Activated CD4-positive, alpha-beta T cell treated with anti-CD3 and anti-CD28 coated beads, Interleukin-2, amount 50 U/mL, for 1 hour (primary cell): Measurements from ENCODE around the gene KIF12.

ENCODE experiments used
- DNase-seq: peaks from one replicate; pipeline ENCODE4 v3.0.0-alpha.2; 2020

The KIF12 gene

GRCh38 chr9:114105236-114105635, 6.1 kb upstream of the KIF12 start:
- DNase-seq: no peak

DNA sequence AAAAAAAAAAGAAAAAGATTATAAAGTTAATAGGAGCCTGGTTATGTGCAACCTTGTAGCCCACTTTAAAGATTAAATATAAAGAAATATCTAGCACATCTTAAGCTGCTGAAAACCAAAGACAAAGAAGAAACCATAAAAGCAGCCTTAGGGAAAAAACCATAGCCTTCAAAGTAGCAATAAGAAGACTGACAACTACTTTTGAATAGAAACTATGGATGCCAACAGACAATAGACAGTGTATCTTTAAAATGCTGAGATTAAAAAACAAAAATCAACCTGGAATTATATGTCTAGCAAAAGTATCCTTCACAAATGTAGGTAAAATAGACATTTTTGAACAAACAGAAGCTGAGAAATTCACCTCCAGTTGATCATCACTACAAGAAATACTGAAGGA, 3.4 kb upstream of the KIF12 start:
- DNase-seq: no peak

- DNase-seq: no peak
These were observed 1.4 kb upstream of the KIF12 start for GRCh38 chr9:114100536-114100935.

DNA sequence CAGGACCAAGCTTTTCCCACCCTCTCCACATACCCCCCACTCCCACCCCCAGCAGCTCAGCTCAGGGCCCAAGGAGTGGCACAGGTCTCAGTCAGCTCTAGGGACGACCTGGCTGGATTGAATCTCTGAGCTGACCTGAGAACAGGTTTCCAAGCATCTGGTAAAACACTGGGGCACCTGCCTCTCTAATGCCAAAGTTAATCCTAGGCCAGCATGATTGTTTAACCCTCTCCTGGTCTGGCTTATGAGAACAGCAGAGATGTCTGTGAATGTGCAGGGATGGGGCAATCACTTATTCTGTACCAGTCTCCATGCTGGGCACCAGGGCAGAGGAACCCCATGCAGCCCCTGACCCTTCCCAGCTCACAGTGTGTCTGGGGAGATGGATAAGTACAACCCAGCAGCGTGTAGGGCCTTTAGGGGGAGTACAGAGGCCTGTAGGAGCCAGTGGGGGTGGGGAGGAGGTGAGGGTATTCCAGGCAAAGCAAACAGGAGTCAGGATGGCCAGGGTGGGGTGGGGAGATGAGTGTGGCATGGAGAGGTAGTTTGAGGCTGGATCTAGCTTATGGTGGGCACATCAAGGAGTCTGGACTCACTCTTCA, 678 bp upstream of the KIF12 start:
- DNase-seq: no peak

DNA sequence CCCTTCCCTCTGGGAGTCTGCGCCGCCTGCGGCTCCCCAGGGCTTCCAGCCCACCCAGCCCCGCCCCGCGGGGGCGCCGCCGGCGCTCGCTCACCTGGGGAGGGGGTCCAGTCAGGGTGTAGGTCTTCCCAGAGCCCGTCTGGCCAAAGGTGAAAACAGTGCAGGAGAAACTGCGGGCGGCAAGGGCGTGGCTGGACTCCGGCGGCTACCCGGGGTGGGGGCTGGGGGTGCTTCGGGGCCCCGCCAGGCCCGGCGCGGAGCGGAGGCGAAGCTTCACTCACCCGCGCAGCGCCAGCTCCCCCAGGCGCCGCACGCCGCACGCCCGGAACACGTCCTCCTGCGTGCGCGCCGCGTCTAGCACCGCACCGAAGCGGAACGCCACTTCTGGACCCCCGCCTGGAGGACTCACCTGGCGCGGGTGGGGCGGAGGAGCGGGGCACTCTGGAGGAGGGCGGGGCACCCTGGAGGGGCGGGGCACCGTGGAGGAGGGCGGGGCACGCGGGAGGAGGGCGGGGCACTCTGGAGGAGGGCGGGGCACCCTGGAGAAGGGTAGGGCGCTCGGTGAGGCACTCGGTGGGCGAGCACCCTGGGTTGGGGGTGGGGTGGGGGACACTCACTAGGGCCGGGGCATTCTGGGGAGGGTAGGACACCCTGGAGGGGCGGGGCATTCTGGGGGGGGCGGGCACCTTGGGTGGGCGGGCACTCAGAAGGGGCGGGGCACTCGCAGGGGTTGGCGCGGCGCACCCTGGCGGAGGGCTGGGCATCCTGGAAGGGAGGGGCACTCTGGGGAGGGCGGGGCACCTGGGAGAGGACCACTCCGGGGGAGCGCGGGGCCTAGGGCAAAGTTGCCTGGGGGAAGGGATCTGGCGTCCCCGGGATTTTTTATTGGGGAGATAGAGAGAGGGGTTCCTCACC, 814 bp downstream of the KIF12 start:
- no peak for DNase-seq

- no peak for DNase-seq
These were observed 1.5 kb downstream of the KIF12 start for GRCh38 chr9:114097613-114098020.

- no peak for DNase-seq
These were observed 2.1 kb downstream of the KIF12 start for GRCh38 chr9:114096866-114097612.

DNA sequence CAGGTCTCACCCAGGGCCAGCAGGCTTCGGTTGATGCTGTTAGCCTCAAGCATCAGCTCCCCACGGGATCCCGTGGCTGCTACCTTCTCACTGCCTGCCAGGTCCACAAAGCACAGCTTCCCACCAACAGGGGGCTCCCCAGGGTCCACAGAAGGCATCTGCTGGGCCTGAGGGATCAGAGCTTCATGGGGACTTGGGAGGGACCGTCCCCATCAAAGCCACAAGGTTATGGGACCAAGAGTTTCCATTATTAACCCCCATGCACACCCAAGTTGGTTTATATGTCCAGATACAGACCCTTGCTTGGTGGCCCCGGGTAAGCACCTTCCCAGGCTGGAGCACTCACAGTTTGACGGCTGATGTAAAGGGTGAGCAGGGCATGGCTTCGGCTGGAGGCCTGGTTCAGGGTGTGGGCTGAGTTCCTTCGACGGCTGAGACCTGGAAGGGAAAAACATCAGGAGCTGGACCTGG, 3.0 kb downstream of the KIF12 start:
- DNase-seq: no peak

DNA sequence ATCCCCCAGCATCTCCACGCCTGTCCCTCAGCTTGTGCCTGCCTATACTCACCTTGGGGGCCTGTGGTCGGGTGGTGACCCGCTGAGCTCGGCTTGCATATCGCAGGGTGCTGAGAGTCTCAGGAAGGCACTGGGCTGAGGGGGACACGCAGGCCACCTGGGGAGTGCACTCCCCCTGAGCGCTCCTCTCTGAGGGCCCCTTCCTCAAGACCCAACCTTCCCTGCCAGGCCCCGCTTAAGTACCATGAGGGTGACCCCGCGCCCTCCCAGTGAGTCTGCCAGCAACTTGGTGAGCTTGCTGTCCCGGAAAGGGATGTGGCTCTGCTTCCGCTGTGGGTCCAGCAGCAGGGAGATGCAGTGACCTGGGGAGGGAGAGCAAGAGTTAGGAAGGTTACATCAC, 4.1 kb downstream of the KIF12 start:
- DNase-seq: no peak

DNA sequence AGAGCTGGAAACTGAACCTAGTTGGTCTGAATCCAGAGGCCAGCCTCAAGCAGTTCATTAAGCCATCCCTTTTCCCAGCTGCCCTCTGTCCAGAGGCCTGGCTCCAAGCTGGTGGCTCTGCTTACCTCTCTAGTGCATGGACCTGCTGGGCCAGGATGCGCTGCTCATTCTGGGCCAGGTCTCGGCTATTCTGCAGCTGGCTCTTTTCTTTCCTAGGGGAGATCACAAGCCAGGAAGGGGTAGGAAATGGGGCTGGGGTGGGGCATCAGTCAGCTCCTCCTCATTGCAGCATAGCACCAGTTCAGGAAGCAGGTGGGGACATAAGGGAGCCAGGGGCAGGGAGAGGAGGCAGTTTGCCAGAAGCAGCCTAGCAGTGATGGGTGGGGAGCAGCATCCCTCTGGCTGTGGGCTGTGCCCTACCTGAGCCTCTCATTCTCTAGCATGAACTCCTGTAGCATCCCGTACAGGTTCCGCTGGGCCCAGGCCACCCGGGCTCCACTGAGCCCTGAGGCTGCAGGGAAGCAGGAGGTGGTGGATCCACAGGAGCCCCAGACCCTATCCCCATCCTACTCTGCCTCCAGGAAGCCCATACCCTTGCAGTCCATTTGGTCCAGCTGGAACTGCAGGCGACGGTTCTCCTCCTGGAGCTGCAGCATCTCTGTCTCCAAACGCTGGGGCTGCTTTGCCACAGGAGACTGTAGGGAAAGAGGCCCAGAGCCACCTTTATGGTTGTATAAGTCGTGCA, 5.2 kb downstream of the KIF12 start:
- DNase-seq: no peak

- no peak for DNase-seq
These were observed 6.0 kb downstream of the KIF12 start for GRCh38 chr9:114093031-114093471.

DNA sequence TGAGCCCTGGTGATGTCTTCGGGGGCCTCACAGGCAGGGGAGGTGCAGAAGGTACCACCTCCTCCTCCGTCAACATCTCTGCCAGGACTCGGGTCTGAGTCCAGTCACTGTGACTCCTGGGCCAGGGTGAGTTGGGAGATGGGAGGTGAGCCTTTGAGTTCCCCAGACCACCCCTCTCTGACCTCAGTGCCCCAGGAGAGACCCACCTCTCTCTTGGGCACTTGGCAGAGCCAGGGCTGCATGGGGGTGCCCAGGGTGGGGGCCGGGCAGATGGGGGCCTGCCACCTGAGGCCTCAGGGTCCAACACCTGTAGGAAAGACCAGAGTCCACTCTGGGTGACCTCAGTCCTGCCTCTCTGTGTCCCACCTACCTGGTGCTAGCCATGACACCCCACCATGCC, 6.8 kb downstream of the KIF12 start:
- no peak for DNase-seq

DNA sequence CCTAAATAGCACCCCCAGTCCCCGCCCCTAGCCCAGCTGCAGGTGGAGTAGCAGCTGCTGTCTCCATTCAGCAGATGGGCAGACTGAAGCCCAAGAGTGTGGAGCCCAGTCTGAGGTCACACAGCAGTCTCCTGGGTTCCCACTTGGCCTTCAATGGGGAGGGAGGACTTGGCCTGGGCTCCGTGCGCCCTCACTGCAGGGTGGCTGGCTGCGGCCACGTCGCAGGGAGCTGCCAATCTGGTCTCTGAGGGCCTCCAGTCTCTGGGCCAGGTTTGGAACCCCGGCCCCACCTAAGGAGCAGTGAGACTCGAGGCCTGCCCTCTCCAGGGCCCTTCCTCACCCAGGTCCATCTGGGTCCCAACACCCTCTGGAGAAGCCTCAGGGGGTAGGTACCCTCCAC, 7.4 kb downstream of the KIF12 start:
- DNase-seq: no peak

GRCh38 chr9:114090798-114091197, 8.3 kb downstream of the KIF12 start:
- DNase-seq: no peak

GRCh38 chr9:114089206-114089840, 9.8 kb downstream of the KIF12 start:
- no peak for DNase-seq

- no peak for DNase-seq
These were observed 10.4 kb downstream of the KIF12 start for GRCh38 chr9:114088571-114089170.

- no peak for DNase-seq
These were observed 11.4 kb downstream of the KIF12 start for GRCh38 chr9:114087721-114088120.

GRCh38 chr9:114086607-114087006, 12.5 kb downstream of the KIF12 start:
- DNase-seq: no peak

- no peak for DNase-seq
These were observed 13.1 kb downstream of the KIF12 start for GRCh38 chr9:114086009-114086408.

- no peak for DNase-seq
These were observed 13.7 kb downstream of the KIF12 start for GRCh38 chr9:114085387-114085789.

DNA sequence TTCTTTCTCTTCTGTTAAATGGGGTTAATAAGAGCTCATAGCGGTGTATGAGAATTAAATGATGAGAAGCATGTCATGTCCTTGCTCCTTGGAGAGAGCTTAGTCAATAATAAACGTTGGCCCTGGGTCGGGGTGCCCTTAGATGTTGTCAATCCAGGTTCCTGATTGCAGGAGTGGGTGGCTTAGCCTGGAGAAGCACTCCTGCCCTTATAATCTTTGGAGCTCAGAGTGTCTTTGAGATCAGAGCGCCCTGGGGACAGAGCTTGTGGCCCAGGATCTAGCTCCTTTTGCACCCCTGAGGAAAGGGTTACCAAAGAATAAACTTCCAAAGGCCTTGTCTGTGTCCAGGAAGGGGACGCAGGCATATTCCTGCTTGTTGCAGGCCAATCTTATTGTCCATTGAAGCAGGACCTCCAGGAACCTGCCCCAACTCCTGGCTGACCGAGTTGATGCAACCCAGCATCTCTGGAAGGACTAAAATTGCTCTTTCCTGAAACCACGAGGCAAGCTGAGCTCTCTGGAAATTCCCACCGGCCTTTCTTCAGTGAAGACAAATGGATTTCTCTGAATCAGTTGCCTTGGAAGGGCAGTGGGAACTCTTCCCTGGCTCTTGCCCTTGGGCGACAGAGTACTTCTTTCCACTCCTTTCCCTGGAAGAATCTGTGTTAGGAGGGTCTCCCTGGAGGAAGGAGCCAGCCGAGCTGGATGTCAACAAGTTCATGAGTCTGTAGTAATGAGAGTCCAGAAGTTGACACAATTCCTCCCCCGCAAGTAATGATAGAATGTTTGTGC, 14.6 kb downstream of the KIF12 start:
- DNase-seq: no peak
